Breast epithelium (tissue), 3 donors: ENCODE data around the gene RBPJ.

Experiments used
- CTCF ChIP-seq, 3 donors: fragments of 450-650 bp; IDR thresholded peaks; one replicate each; pipeline ENCODE4 v1.5.1; 2016 to 2017; ENCODE audit warnings: antibody characterized with exemption in 3 of 3, mild to moderate bottlenecking in 3 of 3, moderate library complexity in 3 of 3
- POLR2AphosphoS5 ChIP-seq, 3 donors: sonication (generic); formaldehyde crosslinking; IDR thresholded peaks; one replicate each; pipeline ENCODE4 v1.6.1; 2017; ENCODE audit warnings: antibody characterized with exemption in 3 of 3

DNA sequence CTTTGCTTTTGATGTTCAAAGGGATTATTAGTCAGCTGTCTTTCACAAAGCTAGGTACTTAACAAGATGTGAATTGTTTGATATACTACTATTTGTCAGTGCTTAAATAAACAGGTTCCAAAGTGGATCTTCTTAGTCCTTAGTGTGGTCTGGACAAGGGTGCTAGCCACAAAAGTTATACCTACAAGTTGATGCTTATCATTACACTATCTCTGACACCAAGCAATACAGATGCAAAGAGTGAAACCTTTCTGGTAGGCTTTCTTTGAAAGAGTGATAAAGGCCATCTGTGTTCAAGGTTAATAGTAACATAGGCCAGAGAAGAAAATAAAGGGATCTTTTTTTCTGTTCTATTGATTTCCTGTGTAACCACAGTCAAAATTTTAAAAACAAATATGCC is 12.2 kb upstream of the RBPJ start:
- TF ChIP-seq CTCF (IDR thresholded peaks at IDR 0.05), result no peak
- no peak for TF ChIP-seq POLR2AphosphoS5 (IDR thresholded peaks at IDR 0.05)
